H1 (cell line): Measurements from ENCODE around the gene DGCR8. TPM values are rescaled to one million over a fixed set of nuclear protein-coding genes. Genes with fewer than 3 reads are reported as not detected.
A peak's percentile ranks its signal among the peaks of the same experiment; 100 is the strongest.

Source experiments
- CTCF ChIA-PET: fragments of 300-600 bp; sonication (Branson Sonifier 250); formaldehyde crosslinking; loops from one replicate; lab custom pipeline; 2021; ENCODE audit not compliant: partially characterized antibody; lab: Charles Lee
- POLR2A ChIA-PET: fragments of 300-600 bp; sonication (Branson Sonifier 250); formaldehyde crosslinking; loops from one replicate; lab custom pipeline; 2021; ENCODE audit warnings: inconsistent platforms; ENCODE audit not compliant: partially characterized antibody; lab: Charles Lee
- DNase-seq, 2 experiments: peaks; one replicate each; pipeline versions ENCODE4 v3.0.0 to v3.0.0-alpha.2; 2010 to 2022; ENCODE audit warnings: low spot score in 2 of 2, low read depth in 1 of 2, mixed read lengths in 1 of 2
- FAIRE-seq: peaks from 2 replicates; lab custom pipeline; 2011; peaks lifted over from hg19 to GRCh38; lab: Jason Lieb, UNC
- H2AFZ ChIP-seq: 2 replicates; pipeline ENCODE4 v1.8.1; 2012; ENCODE audit warnings: low read length, inconsistent platforms
- H2AK5ac ChIP-seq: 2 replicates; pipeline ENCODE4 v1.6.1; 2013; ENCODE audit warnings: low read depth, low read length
- H2BK120ac ChIP-seq: replicated peaks from 2 replicates; pipeline ENCODE3; 2013; ENCODE audit warnings: low read depth, low read length, inconsistent platforms
- H2BK12ac ChIP-seq: 2 replicates; pipeline ENCODE4 v1.6.1; 2013; ENCODE audit warnings: low read depth, low read length
- H2BK15ac ChIP-seq: 2 replicates; pipeline ENCODE4 v1.6.1; 2013; ENCODE audit warnings: low read length
- H2BK20ac ChIP-seq: 2 replicates; pipeline ENCODE4 v1.6.1; 2013; ENCODE audit warnings: low read length
- H2BK5ac ChIP-seq: 2 replicates; pipeline ENCODE4 v1.6.1; 2013; ENCODE audit warnings: low read depth, low read length
- H3K14ac ChIP-seq: 2 replicates; pipeline ENCODE4 v1.6.1; 2013; ENCODE audit warnings: inconsistent platforms; ENCODE audit not compliant: insufficient read length
- H3K18ac ChIP-seq: 2 replicates; pipeline ENCODE4 v1.6.1; 2013; ENCODE audit warnings: low read length; ENCODE audit errors: extremely low read depth
- H3K23ac ChIP-seq: 2 replicates; pipeline ENCODE4 v1.6.1; 2013; ENCODE audit warnings: inconsistent platforms; ENCODE audit not compliant: insufficient read length
- H3K23me2 ChIP-seq: 2 replicates; pipeline ENCODE4 v1.6.1; 2013; ENCODE audit warnings: low read depth, low read length
- H3K27ac ChIP-seq: 2 replicates; pipeline ENCODE4 v1.6.1; 2011; ENCODE audit warnings: low read depth, low read length, inconsistent platforms
- H3K27me3 ChIP-seq, 4 experiments: replicated peaks in 1 of 4; 1 replicate in 1 of 4; 2 replicates in 3 of 4; pipeline versions ENCODE4 v1.6.1 to v1.8.1; 2011 to 2013; ENCODE audit warnings: low read length in 3 of 4, mild to moderate bottlenecking in 3 of 4, inconsistent platforms in 2 of 4, mixed read lengths in 2 of 4, moderate library complexity in 1 of 4; ENCODE audit not compliant: control insufficient read depth in 3 of 4, insufficient read depth in 3 of 4; ENCODE audit errors: extremely low read depth in 1 of 4
- H3K36me3 ChIP-seq, 4 experiments: 2 replicates each; pipeline versions ENCODE4 v1.6.1 to v1.8.1; 2011 to 2013; ENCODE audit warnings: mild to moderate bottlenecking in 4 of 4, low read length in 3 of 4, moderate library complexity in 2 of 4, control low read depth in 1 of 4, inconsistent platforms in 1 of 4; ENCODE audit not compliant: insufficient read depth in 4 of 4, control insufficient read depth in 2 of 4
- H3K4ac ChIP-seq: replicated peaks from 2 replicates; pipeline ENCODE3; 2013; ENCODE audit warnings: low read length, low read depth, mixed read lengths, inconsistent platforms; ENCODE audit not compliant: insufficient read length
- H3K4me1 ChIP-seq, 4 experiments: replicated peaks in 1 of 4; 1 replicate in 1 of 4; 2 replicates in 3 of 4; pipeline versions ENCODE4 v1.6.1 to v1.8.1; 2011 to 2013; ENCODE audit warnings: low read length in 3 of 4, inconsistent platforms in 2 of 4, mixed read lengths in 1 of 4; ENCODE audit not compliant: insufficient read depth in 4 of 4, control insufficient read depth in 3 of 4
- H3K4me2 ChIP-seq, 2 experiments: 2 replicates each; pipeline versions ENCODE4 v1.6.1 to v1.8.1; 2011 to 2013; ENCODE audit warnings: low read depth in 2 of 2, low read length in 2 of 2, control low read depth in 1 of 2, inconsistent platforms in 1 of 2, mild to moderate bottlenecking in 1 of 2; ENCODE audit not compliant: insufficient read depth in 1 of 2
- H3K4me3 ChIP-seq, 4 experiments: fragments of 200-600, 300-600 bp in 1 of 4; sonication (generic), shearing (Covaris generic), sonication (Bioruptor Twin) in 1 of 4; 2 replicates each; pipeline versions ENCODE4 v1.5.1 to v1.8.1; 2011 to 2016; ENCODE audit warnings: low read length in 4 of 4, low read depth in 3 of 4, control low read depth in 2 of 4, inconsistent platforms in 2 of 4, mild to moderate bottlenecking in 2 of 4, mixed read lengths in 1 of 4, moderate library complexity in 1 of 4; ENCODE audit not compliant: insufficient read depth in 2 of 4; ENCODE audit errors: extremely low read depth in 1 of 4
- H3K56ac ChIP-seq: replicated peaks from 2 replicates; pipeline ENCODE3; 2013; ENCODE audit warnings: low read depth, mild to moderate bottlenecking, mixed read lengths, low read length, inconsistent platforms; ENCODE audit not compliant: insufficient read length
- H3K79me1 ChIP-seq: 2 replicates; pipeline ENCODE4 v1.6.1; 2013; ENCODE audit warnings: low read depth, low read length, control low read depth
- H3K79me2 ChIP-seq, 2 experiments: 2 replicates each; pipeline versions ENCODE4 v1.6.1 to v1.8.1; 2012 to 2013; ENCODE audit warnings: low read length in 2 of 2, mild to moderate bottlenecking in 2 of 2, inconsistent platforms in 1 of 2; ENCODE audit not compliant: insufficient read depth in 2 of 2, control insufficient read depth in 1 of 2
- H3K9ac ChIP-seq, 4 experiments: replicated peaks in 1 of 4; 1 replicate in 1 of 4; 2 replicates in 3 of 4; pipeline versions ENCODE4 v1.6.1 to v1.8.1; 2011 to 2013; ENCODE audit warnings: low read depth in 3 of 4, low read length in 3 of 4, control low read depth in 2 of 4, mild to moderate bottlenecking in 2 of 4, moderate library complexity in 2 of 4, inconsistent platforms in 1 of 4; ENCODE audit errors: extremely low read depth in 1 of 4
- H3K9me3 ChIP-seq, 2 experiments: 2 replicates each; pipeline versions ENCODE4 v1.6.1 to v1.8.1; 2012 to 2013; ENCODE audit warnings: mild to moderate bottlenecking in 2 of 2, moderate library complexity in 2 of 2, control low read depth in 1 of 2, inconsistent platforms in 1 of 2, low read depth in 1 of 2, low read length in 1 of 2, mixed read lengths in 1 of 2; ENCODE audit not compliant: insufficient read depth in 2 of 2
- H4K20me1 ChIP-seq, 2 experiments: replicated peaks in 1 of 2; 2 replicates each; pipeline versions ENCODE3 to v1.8.1; 2011 to 2013; ENCODE audit warnings: inconsistent platforms in 2 of 2, low read length in 2 of 2, mild to moderate bottlenecking in 1 of 2; ENCODE audit not compliant: insufficient read depth in 2 of 2, control insufficient read depth in 1 of 2
- H4K5ac ChIP-seq: 2 replicates; pipeline ENCODE4 v1.6.1; 2013; ENCODE audit warnings: low read length, low read depth, mixed read lengths, inconsistent platforms; ENCODE audit not compliant: insufficient read length
- H4K8ac ChIP-seq: 2 replicates; pipeline ENCODE4 v1.8.0; 2013; ENCODE audit warnings: mild to moderate bottlenecking, moderate library complexity, low read length, inconsistent platforms; ENCODE audit not compliant: insufficient read depth; ENCODE audit errors: extremely low read depth
- H4K91ac ChIP-seq: replicated peaks from 2 replicates; pipeline ENCODE3; 2013; ENCODE audit warnings: low read length, mixed read lengths, inconsistent platforms; ENCODE audit not compliant: insufficient read length
- POLR2A ChIP-seq, 2 experiments: IDR thresholded peaks; 1 replicate in 1 of 2; 2 replicates in 1 of 2; pipeline ENCODE4 v1.6.1; 2011; ENCODE audit warnings: low read depth in 2 of 2, low read length in 2 of 2, mild to moderate bottlenecking in 2 of 2; ENCODE audit errors: control extremely low read depth in 1 of 2
- POLR2AphosphoS5 ChIP-seq: IDR thresholded peaks from 2 replicates; pipeline ENCODE4 v1.6.1; 2011; ENCODE audit warnings: low read depth, low read length
- RNF2 ChIP-seq: fragments of 200-900, 300-1000 bp; sonication (generic); IDR thresholded peaks from 2 replicates; pipeline ENCODE4 v1.7.1; 2016; ENCODE audit warnings: borderline replicate concordance, low read depth, mild to moderate bottlenecking, antibody characterized with exemption, low read length; ENCODE audit not compliant: poor library complexity, severe bottlenecking; ENCODE audit errors: missing control alignments
- WGBS, 2 experiments: shearing (Covaris generic) in 1 of 2; methylation state at CpG; one replicate each; pipeline versions ENCODE4 v1.1.6 to v1.1.7; 2013 to 2015; ENCODE audit warnings: low lambda C conversion rate in 2 of 2, mixed read lengths in 2 of 2, inconsistent platforms in 1 of 2, low coverage in 1 of 2, missing lambda C conversion rate in 1 of 2; ENCODE audit not compliant: insufficient replicate concordance in 2 of 2, insufficient coverage in 1 of 2, insufficient read length in 1 of 2; ENCODE audit errors: extremely low coverage in 1 of 2, missing lambda C conversion rate in 1 of 2; 5-methylcytosine and 5-hydroxymethylcytosine counted together
- polyA plus RNA-seq, 7 experiments: library from polyadenylated mRNA; depleted of rRNA in 3 of 7; stranded (reverse) in 5 of 7; unstranded in 2 of 7; fragments of >200 nt in 5 of 7; fragments of 200-250 nt in 2 of 7; gene quantifications; 1 replicate in 5 of 7; 2 replicates in 1 of 7; 4 replicates in 1 of 7; pipeline versions ENCODE4 v1.2.1 to v1.2.3, GENCODE V29; 2011 to 2013; ENCODE audit warnings: missing spikeins in 2 of 7, mixed read lengths in 2 of 7
- total RNA-seq: library from RNA; stranded (reverse); fragmentation: NEBNext Ultra II Directional; extraction: Animal tissue kit (Norgen Biotek cat#: 25700); gene quantifications from 2 replicates; pipeline ENCODE4 v1.2.1, GENCODE V29; 2021

DGCR8 gene
- total and polyA plus RNA-seq, 2 of the 8 experiments (the other 6 are each of a cell fraction or from before 2014, with no cell fraction given): 23.7 to 43.7 TPM

DNA sequence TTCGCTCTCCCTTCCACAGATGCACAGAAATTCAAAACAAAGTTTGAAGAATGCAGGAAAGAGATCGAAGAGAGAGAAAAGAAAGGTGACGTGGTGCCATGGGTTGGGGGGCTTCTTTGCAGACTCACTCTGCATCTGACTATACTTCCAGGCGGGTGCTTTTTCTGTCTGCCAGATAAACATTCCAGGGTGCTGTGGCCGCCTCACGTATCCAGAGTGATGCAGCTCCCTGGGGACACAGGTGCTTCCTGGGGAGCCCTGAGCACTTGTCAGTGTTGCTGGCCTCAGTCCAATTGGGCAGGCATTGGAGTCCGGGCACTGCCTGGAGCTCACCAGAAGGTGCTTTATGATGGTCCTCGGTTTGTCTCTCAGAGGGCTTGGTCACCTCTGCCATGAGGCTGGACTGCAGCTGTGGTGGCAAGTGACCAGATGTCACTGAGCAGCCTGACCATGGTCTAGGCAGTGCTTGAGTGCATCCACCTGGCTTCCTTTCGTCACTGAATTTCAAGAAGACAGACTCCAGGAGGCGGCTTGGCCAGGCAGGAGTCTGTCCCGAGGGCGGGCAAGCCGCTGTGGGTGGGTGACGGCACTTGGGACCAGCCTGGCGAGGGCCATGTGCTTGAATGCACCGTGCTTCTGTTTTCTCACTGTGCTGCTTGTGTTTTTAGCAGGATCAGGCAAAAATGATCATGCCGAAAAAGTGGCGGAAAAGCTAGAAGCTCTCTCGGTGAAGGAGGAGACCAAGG lies 46.4 kb downstream of the DGCR8 start:
- CTCF ChIA-PET: interaction anchor here (0.9 to 1.6 kb wide), 2 partner anchors 9 to 16 kb away, joined by 4 to 5 read pairs; partner anchors contain the start of gene TRMT2A
- peaks cover 34 to 51% of the 10 kb centered on the region in 2 experiments for H4K20me1 ChIP-seq

More for the DNA sequence above, 46.4 kb downstream of the DGCR8 start:
- Histone ChIP-seq H3K18ac (no peak overlapping the region), H3K23me2 (peaks cover 7% of the 10 kb centered on the region; the same call in 1 of the 2 replicates), H3K27ac (no peak overlapping the region), H3K79me2 (peaks cover 16 to 31% of the 10 kb centered on the region in 2 experiments; a peak in 3 of 4 replicates), H2AFZ (no peak overlapping the region), H3K4ac (no peak overlapping the region), H3K4me3 (no peak overlapping the region), H3K9ac (no peak overlapping the region), H2BK15ac (no peak overlapping the region), H3K79me1 (peaks cover 6% of the 10 kb centered on the region), H2BK12ac (no peak overlapping the region), H4K5ac (no peak overlapping the region), H3K56ac (no peak overlapping the region), H3K4me2 (no peak overlapping the region), H3K27me3 (no peaks in the 10 kb centered on the region), H3K14ac (no peak overlapping the region), H3K4me1 (peaks cover 0 to 6% (median under 1%) of the 10 kb centered on the region in 4 experiments; a peak in 4 of 7 replicates), H2AK5ac (no peak overlapping the region), H3K23ac (no peak overlapping the region), H2BK20ac (no peak overlapping the region), H4K91ac (no peak overlapping the region), H3K9me3 (no peaks in the 10 kb centered on the region), H3K36me3 (peaks cover 37 to 57% (median 46%) of the 10 kb centered on the region in 4 experiments), H4K8ac (no peak overlapping the region), H2BK5ac (no peak overlapping the region), H2BK120ac (no peak overlapping the region)
- peak; percentile 72 for TF ChIP-seq POLR2AphosphoS5
- TF ChIP-seq POLR2A (IDR thresholded peaks at IDR 0.05; ENCODE audit: control extremely low read depth in 1 of 2, low read depth in 2 of 2, low read length in 2 of 2): peak in 1 of 2 experiments; percentile 15; a peak in 1 of 3 replicates
- no peak for TF ChIP-seq RNF2
- POLR2A ChIA-PET: interaction anchor here (0.9 to 8.3 kb wide), 16 partner anchors 8 to 182 kb away, joined by 3 to 223 read pairs (median 5); partner anchors contain the start of genes RANBP1, TANGO2 and TRMT2A
- no peak for DNase-seq
- WGBS, 2 experiments: 89% methylated on average over 19 of the region's 19 CpGs; no CpG with 5 or more reads in 1 of the 2 experiments
- FAIRE-seq: no peak
